Neural cell (in vitro differentiated cells): ENCODE data around the gene BMP15.

ENCODE experiments used
- EP300 ChIP-seq: fragments of 450-650 bp; conservative IDR thresholded peaks from 2 replicates; pipeline ENCODE4 v1.6.1; 2014; ENCODE audit warnings: antibody characterized with exemption, mild to moderate bottlenecking, moderate library complexity; ENCODE audit not compliant: poor library complexity, severe bottlenecking
- EZH2 ChIP-seq: fragments of 200-600, 300-800 bp; shearing (Covaris generic), sonication (generic); IDR thresholded peaks from 2 replicates; pipeline ENCODE4 v1.6.1; 2014; ENCODE audit warnings: antibody characterized with exemption, low read length, borderline replicate concordance, mild to moderate bottlenecking; ENCODE audit not compliant: insufficient read depth, poor library complexity, severe bottlenecking
- MXI1 ChIP-seq: fragments of 450-650 bp; conservative IDR thresholded peaks from 2 replicates; pipeline ENCODE4 v1.6.1; 2014; ENCODE audit warnings: antibody characterized with exemption, mild to moderate bottlenecking; ENCODE audit not compliant: poor library complexity, severe bottlenecking
- POLR2AphosphoS5 ChIP-seq: IDR thresholded peaks from 2 replicates; pipeline ENCODE4 v1.6.1; 2012
- RAD21 ChIP-seq: fragments of 450-650 bp; conservative IDR thresholded peaks from 2 replicates; pipeline ENCODE4 v1.6.1; 2014; ENCODE audit warnings: antibody characterized with exemption, mild to moderate bottlenecking, moderate library complexity
- SMC3 ChIP-seq: fragments of 450-650 bp; conservative IDR thresholded peaks from 2 replicates; pipeline ENCODE4 v1.6.1; 2014; ENCODE audit warnings: antibody characterized with exemption, mild to moderate bottlenecking, moderate library complexity; ENCODE audit not compliant: poor library complexity
- TAF1 ChIP-seq: IDR thresholded peaks from 2 replicates; pipeline ENCODE4 v1.6.1; 2012; ENCODE audit warnings: low read depth
- TF ChIP-seq, protein P1 (sequence below): fragments of 450-650 bp; IDR thresholded peaks from 2 replicates; pipeline ENCODE4 v1.5.1; 2014; ENCODE audit warnings: antibody characterized with exemption, mild to moderate bottlenecking, moderate library complexity; ENCODE audit not compliant: poor library complexity, severe bottlenecking
- TF ChIP-seq, protein P2 (sequence below): IDR thresholded peaks from 2 replicates; pipeline ENCODE4 v1.6.1; 2012; ENCODE audit warnings: borderline replicate concordance

DNA sequence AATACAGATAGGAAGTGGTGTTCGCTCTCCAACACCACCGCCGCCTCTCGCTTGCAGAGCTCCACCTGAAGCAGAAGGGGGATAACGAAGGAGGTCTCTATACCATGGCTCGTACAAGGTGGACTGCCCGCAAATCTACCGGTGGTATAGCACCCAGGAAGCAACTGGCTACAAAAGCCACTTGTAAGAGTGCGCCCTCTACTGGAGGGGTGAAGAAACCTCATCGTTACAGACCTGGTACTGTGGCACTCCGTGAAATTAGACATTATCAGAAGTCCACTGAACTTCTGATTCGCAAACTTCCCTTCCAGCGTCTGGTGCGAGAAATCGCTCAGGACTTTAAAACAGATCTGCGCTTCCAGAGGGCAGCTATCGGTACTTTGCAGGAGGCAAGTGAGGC is 5.2 kb upstream of the BMP15 start:
- no peak for TF ChIP-seq EP300
- TF ChIP-seq, protein P1, sequence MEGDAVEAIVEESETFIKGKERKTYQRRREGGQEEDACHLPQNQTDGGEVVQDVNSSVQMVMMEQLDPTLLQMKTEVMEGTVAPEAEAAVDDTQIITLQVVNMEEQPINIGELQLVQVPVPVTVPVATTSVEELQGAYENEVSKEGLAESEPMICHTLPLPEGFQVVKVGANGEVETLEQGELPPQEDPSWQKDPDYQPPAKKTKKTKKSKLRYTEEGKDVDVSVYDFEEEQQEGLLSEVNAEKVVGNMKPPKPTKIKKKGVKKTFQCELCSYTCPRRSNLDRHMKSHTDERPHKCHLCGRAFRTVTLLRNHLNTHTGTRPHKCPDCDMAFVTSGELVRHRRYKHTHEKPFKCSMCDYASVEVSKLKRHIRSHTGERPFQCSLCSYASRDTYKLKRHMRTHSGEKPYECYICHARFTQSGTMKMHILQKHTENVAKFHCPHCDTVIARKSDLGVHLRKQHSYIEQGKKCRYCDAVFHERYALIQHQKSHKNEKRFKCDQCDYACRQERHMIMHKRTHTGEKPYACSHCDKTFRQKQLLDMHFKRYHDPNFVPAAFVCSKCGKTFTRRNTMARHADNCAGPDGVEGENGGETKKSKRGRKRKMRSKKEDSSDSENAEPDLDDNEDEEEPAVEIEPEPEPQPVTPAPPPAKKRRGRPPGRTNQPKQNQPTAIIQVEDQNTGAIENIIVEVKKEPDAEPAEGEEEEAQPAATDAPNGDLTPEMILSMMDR = no peak
- TF ChIP-seq SMC3 = no peak
- TF ChIP-seq POLR2AphosphoS5 = no peak
- no peak for TF ChIP-seq RAD21
- no peak for TF ChIP-seq TAF1
- TF ChIP-seq, protein P2, sequence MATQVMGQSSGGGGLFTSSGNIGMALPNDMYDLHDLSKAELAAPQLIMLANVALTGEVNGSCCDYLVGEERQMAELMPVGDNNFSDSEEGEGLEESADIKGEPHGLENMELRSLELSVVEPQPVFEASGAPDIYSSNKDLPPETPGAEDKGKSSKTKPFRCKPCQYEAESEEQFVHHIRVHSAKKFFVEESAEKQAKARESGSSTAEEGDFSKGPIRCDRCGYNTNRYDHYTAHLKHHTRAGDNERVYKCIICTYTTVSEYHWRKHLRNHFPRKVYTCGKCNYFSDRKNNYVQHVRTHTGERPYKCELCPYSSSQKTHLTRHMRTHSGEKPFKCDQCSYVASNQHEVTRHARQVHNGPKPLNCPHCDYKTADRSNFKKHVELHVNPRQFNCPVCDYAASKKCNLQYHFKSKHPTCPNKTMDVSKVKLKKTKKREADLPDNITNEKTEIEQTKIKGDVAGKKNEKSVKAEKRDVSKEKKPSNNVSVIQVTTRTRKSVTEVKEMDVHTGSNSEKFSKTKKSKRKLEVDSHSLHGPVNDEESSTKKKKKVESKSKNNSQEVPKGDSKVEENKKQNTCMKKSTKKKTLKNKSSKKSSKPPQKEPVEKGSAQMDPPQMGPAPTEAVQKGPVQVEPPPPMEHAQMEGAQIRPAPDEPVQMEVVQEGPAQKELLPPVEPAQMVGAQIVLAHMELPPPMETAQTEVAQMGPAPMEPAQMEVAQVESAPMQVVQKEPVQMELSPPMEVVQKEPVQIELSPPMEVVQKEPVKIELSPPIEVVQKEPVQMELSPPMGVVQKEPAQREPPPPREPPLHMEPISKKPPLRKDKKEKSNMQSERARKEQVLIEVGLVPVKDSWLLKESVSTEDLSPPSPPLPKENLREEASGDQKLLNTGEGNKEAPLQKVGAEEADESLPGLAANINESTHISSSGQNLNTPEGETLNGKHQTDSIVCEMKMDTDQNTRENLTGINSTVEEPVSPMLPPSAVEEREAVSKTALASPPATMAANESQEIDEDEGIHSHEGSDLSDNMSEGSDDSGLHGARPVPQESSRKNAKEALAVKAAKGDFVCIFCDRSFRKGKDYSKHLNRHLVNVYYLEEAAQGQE = no peak
- no peak for TF ChIP-seq EZH2
- TF ChIP-seq MXI1 = no peak
